ENCODE results near the gene LRRC19. TPM values are rescaled to one million over a fixed set of nuclear protein-coding genes. Genes with fewer than 3 reads are reported as not detected.

Gene LRRC19
- total RNA-seq, 1 experiment from 2014 or later = not detected

DNA sequence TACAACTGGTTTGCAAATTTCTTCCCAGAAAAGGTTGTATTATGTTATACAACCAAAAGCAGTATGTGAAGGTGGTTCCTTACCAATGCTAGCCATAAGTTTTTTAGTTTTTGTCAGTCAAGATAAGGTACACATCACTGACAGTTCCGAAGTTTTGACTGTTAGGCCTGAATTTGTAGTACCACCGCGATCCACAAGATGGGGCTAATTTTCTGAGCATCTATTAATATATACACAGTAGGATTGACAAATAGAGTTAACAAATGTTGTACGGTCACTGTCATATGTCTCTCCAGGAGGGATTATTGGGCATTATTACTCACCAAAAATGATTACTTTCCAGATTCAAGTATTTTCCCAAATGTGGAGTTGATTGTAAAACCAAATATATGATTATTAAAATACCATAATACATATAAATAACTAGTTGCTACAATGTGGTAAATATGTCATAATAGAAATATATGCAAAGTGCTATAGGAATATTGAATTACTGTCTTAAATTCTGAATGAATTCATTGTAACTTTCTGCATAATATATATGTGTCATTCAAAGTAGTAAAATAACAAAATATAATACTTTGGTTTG is 28.4 kb upstream of the LRRC19 start:
- Histone ChIP-seq H3K27ac (ENCODE audit: low read length) (no peak overlapping the region), H3F3A (ENCODE audit: low read length, unreplicated experiment) (no peaks in the 10 kb centered on the region), H3K27me3 (ENCODE audit: low read length) (no peaks in the 10 kb centered on the region), H3K9me3 (ENCODE audit: low read length) (no peaks in the 10 kb centered on the region), H4K20me1 (ENCODE audit: low read length) (no peaks in the 10 kb centered on the region), H3K79me2 (ENCODE audit: low read length) (no peaks in the 10 kb centered on the region), H3K9me2 (replicated peaks; ENCODE audit: low read length) (no peaks in the 10 kb centered on the region), H3K9ac (ENCODE audit: low read length) (no peak overlapping the region), H2AFZ (ENCODE audit: low read length) (no peak overlapping the region), H3K4me3 (ENCODE audit: low read length) (no peak overlapping the region), H3K36me3 (ENCODE audit: low read depth, low read length) (no peaks in the 10 kb centered on the region), H3K4me1 (ENCODE audit: insufficient read depth, low read length) (no peaks in the 10 kb centered on the region), H3K4me2 (ENCODE audit: low read length) (no peak overlapping the region)
- no TSS peak for BruUV-seq (replicated peaks)
- POLR2A ChIA-PET (ENCODE audit: unreplicated experiment) = no interaction called here
- CTCF ChIA-PET = no interaction called here
- intact Hi-C loops (cut with micrococcal nuclease) = loop anchor here (1.0 to 10.0 kb wide), 3 partner anchors 163 to 511 kb away; no protein-coding TSS in a partner anchor
- TF ChIP-seq, protein P1, sequence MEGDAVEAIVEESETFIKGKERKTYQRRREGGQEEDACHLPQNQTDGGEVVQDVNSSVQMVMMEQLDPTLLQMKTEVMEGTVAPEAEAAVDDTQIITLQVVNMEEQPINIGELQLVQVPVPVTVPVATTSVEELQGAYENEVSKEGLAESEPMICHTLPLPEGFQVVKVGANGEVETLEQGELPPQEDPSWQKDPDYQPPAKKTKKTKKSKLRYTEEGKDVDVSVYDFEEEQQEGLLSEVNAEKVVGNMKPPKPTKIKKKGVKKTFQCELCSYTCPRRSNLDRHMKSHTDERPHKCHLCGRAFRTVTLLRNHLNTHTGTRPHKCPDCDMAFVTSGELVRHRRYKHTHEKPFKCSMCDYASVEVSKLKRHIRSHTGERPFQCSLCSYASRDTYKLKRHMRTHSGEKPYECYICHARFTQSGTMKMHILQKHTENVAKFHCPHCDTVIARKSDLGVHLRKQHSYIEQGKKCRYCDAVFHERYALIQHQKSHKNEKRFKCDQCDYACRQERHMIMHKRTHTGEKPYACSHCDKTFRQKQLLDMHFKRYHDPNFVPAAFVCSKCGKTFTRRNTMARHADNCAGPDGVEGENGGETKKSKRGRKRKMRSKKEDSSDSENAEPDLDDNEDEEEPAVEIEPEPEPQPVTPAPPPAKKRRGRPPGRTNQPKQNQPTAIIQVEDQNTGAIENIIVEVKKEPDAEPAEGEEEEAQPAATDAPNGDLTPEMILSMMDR (conservative IDR thresholded peaks at IDR 0.05; ENCODE audit: low read depth, low read length) = peak; percentile 78
- TF ChIP-seq EZH2 (IDR thresholded peaks at IDR 0.05; ENCODE audit: low read length, unreplicated experiment) = no peak
- peak; percentile 78 for DNase-seq
- peak; percentile 58 for ATAC-seq

DNA sequence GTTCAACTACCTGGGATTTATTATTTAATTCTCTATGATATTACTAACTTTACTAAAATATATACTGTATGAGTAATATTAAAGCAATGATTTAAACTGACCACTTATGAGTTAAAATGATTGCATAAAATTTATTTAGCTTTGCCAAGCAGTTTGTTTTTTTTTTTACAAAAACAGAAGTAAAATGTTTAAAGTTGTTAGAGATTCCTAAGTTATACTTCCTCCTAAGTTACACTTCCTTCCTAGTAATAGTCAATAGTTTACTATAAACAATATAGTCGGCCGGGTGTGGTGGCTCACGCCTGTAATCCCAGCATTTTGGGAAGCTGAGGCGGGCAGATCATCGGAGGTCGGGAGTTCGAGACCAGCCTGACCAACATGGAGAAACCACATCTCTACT is 23.7 kb upstream of the LRRC19 start:
- H3F3A ChIP-seq (ENCODE audit: low read length, unreplicated experiment) = no peaks in the 10 kb centered on the region
- no peak overlapping the region for H3K9ac ChIP-seq (ENCODE audit: low read length)
- no peaks in the 10 kb centered on the region for H3K36me3 ChIP-seq (ENCODE audit: low read depth, low read length)
- no TSS peak for BruUV-seq (replicated peaks)
- H2AFZ ChIP-seq (ENCODE audit: low read length) = no peak overlapping the region
- H3K4me1 ChIP-seq (ENCODE audit: insufficient read depth, low read length) = no peaks in the 10 kb centered on the region
- no peaks in the 10 kb centered on the region for H3K27me3 ChIP-seq (ENCODE audit: low read length)
- DNase-seq = no peak
- ChIA-PET CTCF (no interaction called here), POLR2A (ENCODE audit: unreplicated experiment) (no interaction called here)
- no peak overlapping the region for H3K27ac ChIP-seq (ENCODE audit: low read length)
- no peak overlapping the region for H3K4me3 ChIP-seq (ENCODE audit: low read length)
- ATAC-seq = no peak
- H4K20me1 ChIP-seq (ENCODE audit: low read length) = no peaks in the 10 kb centered on the region
- H3K9me3 ChIP-seq (ENCODE audit: low read length) = no peaks in the 10 kb centered on the region
- H3K9me2 ChIP-seq (replicated peaks; ENCODE audit: low read length) = no peaks in the 10 kb centered on the region
- intact Hi-C loops (cut with micrococcal nuclease) = no loop called here
- no peaks in the 10 kb centered on the region for H3K79me2 ChIP-seq (ENCODE audit: low read length)
- TF ChIP-seq, protein P1 (conservative IDR thresholded peaks at IDR 0.05; ENCODE audit: low read depth, low read length) = no peak
- no peak overlapping the region for H3K4me2 ChIP-seq (ENCODE audit: low read length)

DNA sequence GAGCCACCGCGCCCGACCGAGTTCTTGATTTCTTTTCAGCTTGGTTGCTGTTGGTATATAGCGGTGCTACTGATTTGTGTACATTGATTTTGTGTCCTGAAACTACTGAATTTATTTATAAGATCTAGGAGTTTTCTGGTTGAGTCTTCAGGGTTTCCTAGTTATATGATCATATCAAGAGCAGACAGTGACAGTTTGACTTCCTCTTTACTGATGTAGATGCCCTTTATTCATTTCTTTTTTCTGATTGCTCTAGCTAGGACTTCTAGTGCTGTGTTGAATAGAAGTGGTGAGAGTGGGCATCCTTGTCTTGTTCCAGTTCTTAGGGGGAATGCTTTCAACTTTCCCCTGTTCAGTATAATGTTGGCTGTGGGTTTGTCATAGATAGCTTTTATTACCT is 17.4 kb upstream of the LRRC19 start:
- ATAC-seq (no peak), DNase-seq (no peak)
- intact Hi-C loops (cut with micrococcal nuclease) = no loop called here
- Histone ChIP-seq H4K20me1 (ENCODE audit: low read length) (no peaks in the 10 kb centered on the region), H2AFZ (ENCODE audit: low read length) (no peak overlapping the region), H3K4me2 (ENCODE audit: low read length) (no peak overlapping the region), H3K36me3 (ENCODE audit: low read depth, low read length) (no peaks in the 10 kb centered on the region), H3K27ac (ENCODE audit: low read length) (no peak overlapping the region), H3K4me3 (ENCODE audit: low read length) (no peak overlapping the region), H3K4me1 (ENCODE audit: insufficient read depth, low read length) (no peaks in the 10 kb centered on the region), H3F3A (ENCODE audit: low read length, unreplicated experiment) (no peaks in the 10 kb centered on the region), H3K9me2 (replicated peaks; ENCODE audit: low read length) (no peaks in the 10 kb centered on the region), H3K9ac (ENCODE audit: low read length) (no peak overlapping the region), H3K79me2 (ENCODE audit: low read length) (no peaks in the 10 kb centered on the region), H3K27me3 (ENCODE audit: low read length) (no peaks in the 10 kb centered on the region), H3K9me3 (ENCODE audit: low read length) (no peaks in the 10 kb centered on the region)
- TF ChIP-seq, protein P1 (conservative IDR thresholded peaks at IDR 0.05; ENCODE audit: low read depth, low read length) = no peak
- TF ChIP-seq EZH2 (IDR thresholded peaks at IDR 0.05; ENCODE audit: low read length, unreplicated experiment) (no peak), EZH2phosphoT487 (IDR thresholded peaks at IDR 0.05; ENCODE audit: borderline replicate concordance, low read length) (no peak)
- ChIA-PET POLR2A (ENCODE audit: unreplicated experiment) (no interaction called here), CTCF (no interaction called here)
- BruUV-seq (replicated peaks) = no TSS peak
